Metanephros (tissue), 1 donor: ENCODE data around the gene TSPY10. TPM values are rescaled to one million over a fixed set of nuclear protein-coding genes. Genes with fewer than 3 reads are reported as not detected.

Experiments
- total RNA-seq: library from RNA; depleted of rRNA; stranded (reverse); fragments of >200 nt; gene quantifications from one replicate; pipeline ENCODE4 v1.2.3, GENCODE V29; 2014

Gene TSPY10, protein sequence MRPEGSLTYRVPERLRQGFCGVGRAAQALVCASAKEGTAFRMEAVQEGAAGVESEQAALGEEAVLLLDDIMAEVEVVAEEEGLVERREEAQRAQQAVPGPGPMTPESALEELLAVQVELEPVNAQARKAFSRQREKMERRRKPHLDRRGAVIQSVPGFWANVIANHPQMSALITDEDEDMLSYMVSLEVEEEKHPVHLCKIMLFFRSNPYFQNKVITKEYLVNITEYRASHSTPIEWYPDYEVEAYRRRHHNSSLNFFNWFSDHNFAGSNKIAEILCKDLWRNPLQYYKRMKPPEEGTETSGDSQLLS
- total RNA-seq: not detected

DNA sequence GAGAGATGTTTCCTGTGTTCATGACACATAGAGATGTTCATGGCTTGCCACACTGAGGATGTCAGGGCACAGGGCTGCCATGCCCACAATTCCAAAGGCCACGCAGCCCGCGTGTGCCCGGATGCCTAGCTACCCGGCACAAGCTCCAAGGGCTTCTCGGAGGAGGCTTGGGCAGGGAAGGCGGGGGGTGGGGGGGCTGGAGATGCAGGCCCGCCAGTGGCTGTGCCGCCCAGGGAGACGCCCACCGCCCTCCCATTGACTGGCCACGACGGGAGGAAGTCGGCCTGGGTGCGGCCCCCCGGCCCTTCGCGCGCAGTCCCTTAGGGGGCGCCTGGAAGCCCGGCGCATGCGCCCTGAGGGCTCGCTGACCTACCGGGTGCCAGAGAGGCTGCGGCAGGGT lies at the start of gene TSPY10:
TSS of gene TSPY10 (plus strand) at position 301 of the 400 bp plus-strand sequence. CDS start at position 347, 46 bp downstream.

GRCh38 chrY:9486967-9487366 lies 40.7 kb upstream of the TSPY10 start, which contains the start of gene TSPY9:
Gene TSPY9, plus strand, starts transcription at chrY:9487267. Its CDS starts 46 bp downstream, at chrY:9487313.

Other genes with a start within 250 kb of the TSPY10 start
- not detected for gene TSPY4, start 190.4 kb upstream of the TSPY10 start, total RNA-seq
- not detected for gene TSPY8, start 170.1 kb upstream of the TSPY10 start, total RNA-seq
- not detected for gene TSPY3, start 129.5 kb upstream of the TSPY10 start, total RNA-seq
- not detected for gene TSPY1, start 60.9 kb upstream of the TSPY10 start, total RNA-seq
- gene TSPY9, start 40.6 kb upstream of the TSPY10 start, total RNA-seq: not detected